Measurements from ENCODE around the gene MVK.

Gene MVK

DNA sequence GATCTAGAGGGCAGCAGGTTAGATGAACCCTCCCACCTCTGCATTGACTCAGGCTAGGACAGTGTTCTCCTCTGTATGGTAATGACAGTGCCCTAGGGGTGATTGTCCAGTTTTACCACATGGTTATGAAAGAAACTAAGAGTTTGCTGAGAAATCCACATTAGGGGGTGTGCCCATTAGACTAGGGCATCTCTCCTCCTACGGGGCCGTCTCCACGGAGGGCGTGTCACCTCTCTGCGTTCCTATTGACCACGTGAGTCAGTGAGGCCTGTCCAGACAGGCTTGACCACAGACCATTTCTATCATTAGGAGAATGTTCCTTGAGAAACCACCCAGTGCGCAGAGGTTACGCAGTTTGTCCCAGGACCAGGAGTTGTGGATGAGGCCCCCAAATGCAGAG lies 8.3 kb downstream of the MVK start:
- H3K27me3 ChIP-seq (ENCODE audit: insufficient read depth, low read depth, severe bottlenecking): no peaks in the 10 kb centered on the region
- H3K4me3 ChIP-seq (ENCODE audit: low read depth, low read length): no peak overlapping the region
- H3K36me3 ChIP-seq: peaks cover 82% of the 10 kb centered on the region
- no peak for TF ChIP-seq CTCF (IDR thresholded peaks at IDR 0.05; ENCODE audit: low read depth, low read length)
- no peak for DNase-seq
- no peak overlapping the region; the same call in 1 of the 2 replicates for H3K27ac ChIP-seq
- no peaks in the 10 kb centered on the region for H3K9me3 ChIP-seq (ENCODE audit: severe bottlenecking)

DNA sequence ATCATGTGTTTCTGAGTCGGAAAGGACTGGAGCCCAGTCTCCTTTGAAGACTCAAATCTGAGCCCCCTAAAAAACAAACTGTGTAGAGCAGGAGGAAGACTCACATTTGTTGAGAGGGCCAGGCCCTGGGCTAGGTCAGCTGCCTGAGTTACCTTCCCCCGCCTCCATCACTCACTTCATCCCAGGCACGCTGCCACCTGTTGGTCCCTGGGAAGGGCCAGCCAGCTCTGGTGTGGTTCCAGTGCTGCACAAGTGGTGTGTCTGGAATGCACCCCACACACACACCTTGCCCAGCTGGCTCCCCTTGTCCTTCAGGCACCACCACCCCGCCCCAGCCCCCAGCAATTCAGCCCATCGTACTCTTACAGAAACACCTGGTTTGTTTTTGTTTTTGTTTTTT lies 9.0 kb downstream of the MVK start:
- peaks cover 82% of the 10 kb centered on the region for H3K36me3 ChIP-seq
- peak; percentile 62 for DNase-seq

DNA sequence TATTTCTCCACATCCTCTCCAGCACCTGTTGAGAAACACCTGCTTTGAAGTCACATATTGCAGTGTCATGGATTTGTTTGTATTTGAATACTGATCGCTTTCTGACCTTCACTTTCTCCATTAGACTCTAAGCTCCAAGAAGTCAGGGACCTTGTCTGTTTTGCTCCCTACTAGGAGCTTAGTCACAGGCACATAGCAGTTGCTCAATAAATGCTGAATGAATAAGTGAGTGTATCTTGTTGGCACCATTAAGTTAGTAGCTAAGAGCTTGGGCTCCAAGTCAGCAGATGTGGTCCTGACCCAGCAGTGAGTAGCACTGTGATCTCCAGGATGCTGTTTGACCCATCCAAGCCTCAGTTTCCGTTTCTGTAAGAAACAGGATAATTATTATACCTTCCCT lies 10.1 kb downstream of the MVK start:
- Histone ChIP-seq H3K36me3 (peaks cover 82% of the 10 kb centered on the region), H3K27me3 (ENCODE audit: insufficient read depth, low read depth, severe bottlenecking) (no peaks in the 10 kb centered on the region), H3K9me3 (ENCODE audit: severe bottlenecking) (no peaks in the 10 kb centered on the region), H3K27ac (no peak overlapping the region), H3K4me3 (ENCODE audit: low read depth, low read length) (no peak overlapping the region)
- TF ChIP-seq CTCF (IDR thresholded peaks at IDR 0.05; ENCODE audit: low read depth, low read length): no peak
- DNase-seq: no peak

More for the DNA sequence above, 9.0 kb downstream of the MVK start:
- TF ChIP-seq CTCF (IDR thresholded peaks at IDR 0.05; ENCODE audit: low read depth, low read length): peak; percentile 62
- H3K9me3 ChIP-seq (ENCODE audit: severe bottlenecking): no peaks in the 10 kb centered on the region
- H3K27ac ChIP-seq: no peak overlapping the region
- no peak overlapping the region for H3K4me3 ChIP-seq (ENCODE audit: low read depth, low read length)
- H3K27me3 ChIP-seq (ENCODE audit: insufficient read depth, low read depth, severe bottlenecking): no peaks in the 10 kb centered on the region

DNA sequence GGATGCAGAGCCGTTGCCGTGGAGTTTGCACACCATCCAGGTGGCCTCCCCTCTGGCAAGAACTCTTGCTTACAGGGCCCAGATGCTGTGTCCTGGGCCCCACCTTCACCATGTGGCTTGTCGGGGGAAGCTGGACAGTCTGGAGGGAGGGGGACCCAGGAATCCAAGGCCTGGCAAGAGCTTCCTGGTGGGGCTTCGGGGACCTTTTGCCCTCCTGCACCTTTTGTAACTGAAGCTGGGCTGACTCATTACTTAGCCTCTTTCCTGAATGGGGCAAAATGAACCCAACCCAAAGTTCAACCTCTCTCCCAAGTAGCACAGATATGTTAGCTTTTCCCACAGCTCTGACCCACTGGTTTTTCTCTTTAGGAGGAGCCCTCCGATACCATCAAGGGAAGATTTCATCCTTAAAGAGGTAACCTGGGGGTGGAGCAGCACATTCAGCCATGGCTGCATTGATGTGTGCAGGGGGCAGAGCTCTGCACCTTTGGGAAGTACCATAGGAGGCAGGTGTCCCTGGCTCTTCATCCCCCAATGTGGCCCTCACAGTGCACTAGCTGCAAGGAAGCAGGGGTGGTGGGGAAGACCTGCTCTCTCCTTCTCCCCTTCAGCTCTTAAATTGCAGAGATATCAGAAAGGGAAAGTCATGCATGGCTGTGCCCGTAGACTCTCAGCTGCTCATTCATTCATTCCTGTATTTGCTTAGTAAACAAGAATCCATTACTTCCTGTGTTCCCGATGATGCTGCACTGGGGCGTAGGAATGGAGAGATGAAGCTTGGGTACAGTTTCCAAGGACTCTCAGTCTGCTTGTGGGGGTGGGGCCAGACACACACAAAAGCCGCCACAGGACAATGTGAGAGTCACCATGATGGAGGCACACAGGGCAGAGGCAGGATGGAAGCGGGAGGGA lies 13.0 kb downstream of the MVK start:
- no peaks in the 10 kb centered on the region for H3K27me3 ChIP-seq (ENCODE audit: insufficient read depth, low read depth, severe bottlenecking)
- no peak overlapping the region for H3K4me3 ChIP-seq (ENCODE audit: low read depth, low read length)
- peak overlapping the region; percentile 95 for H3K27ac ChIP-seq
- DNase-seq: peak; percentile 11
- no peak for TF ChIP-seq CTCF (IDR thresholded peaks at IDR 0.05; ENCODE audit: low read depth, low read length)
- H3K36me3 ChIP-seq: peaks cover 72% of the 10 kb centered on the region
- no peaks in the 10 kb centered on the region for H3K9me3 ChIP-seq (ENCODE audit: severe bottlenecking)

DNA sequence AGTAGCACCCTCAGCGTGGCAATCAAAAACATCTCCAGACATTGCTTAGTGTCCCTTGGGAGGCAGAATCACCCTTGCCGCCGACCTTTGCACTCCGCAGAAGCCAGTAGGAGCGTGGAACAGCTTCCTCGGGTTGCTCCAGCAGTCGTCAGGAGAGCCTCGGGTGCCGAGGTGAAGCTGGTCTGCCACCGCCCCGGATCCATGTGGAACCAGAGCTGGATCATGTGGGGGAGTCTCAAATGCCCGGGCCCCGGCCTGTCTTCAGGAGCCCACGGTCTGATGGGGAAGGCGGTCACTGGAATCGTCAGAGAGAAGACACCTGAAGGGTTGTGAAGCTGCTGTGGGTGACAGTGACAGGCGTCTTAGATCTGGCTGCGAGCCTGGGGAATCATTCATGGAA lies 14.3 kb downstream of the MVK start:
- Histone ChIP-seq H3K27ac (peak overlapping the region; percentile 95), H3K4me3 (ENCODE audit: low read depth, low read length) (no peak overlapping the region), H3K27me3 (ENCODE audit: insufficient read depth, low read depth, severe bottlenecking) (no peaks in the 10 kb centered on the region), H3K9me3 (ENCODE audit: severe bottlenecking) (no peaks in the 10 kb centered on the region), H3K36me3 (peaks cover 77% of the 10 kb centered on the region)
- no peak for DNase-seq
- TF ChIP-seq CTCF (IDR thresholded peaks at IDR 0.05; ENCODE audit: low read depth, low read length): no peak
